MM.1S (cell line): ENCODE results near the gene WAS.
"Not testable (repeated sequence)": the region's sequence is repeated elsewhere in the genome, so short reads cannot be mapped to it uniquely, and the experiment has no call there.

ENCODE experiments used
- DNase-seq: peaks from one replicate; pipeline ENCODE4 v3.0.0-alpha.2; 2015
- H2AFZ ChIP-seq: fragments of 300-600 bp; sonication (generic); 2 replicates; pipeline ENCODE4 v1.6.0; 2016; ENCODE audit warnings: antibody characterized with exemption, low read length
- H3F3A ChIP-seq: fragments of 300-600 bp; sonication (generic); 2 replicates; pipeline ENCODE4 v1.6.1; 2016; ENCODE audit warnings: mild to moderate bottlenecking, antibody characterized with exemption, low read length, moderate library complexity, mixed read lengths; ENCODE audit not compliant: insufficient read depth
- H3K27ac ChIP-seq: fragments of 300-600 bp; sonication (generic); 2 replicates; pipeline ENCODE4 v1.5.1; 2016; ENCODE audit warnings: mild to moderate bottlenecking, low read length
- H3K27me3 ChIP-seq: fragments of 300-600 bp; sonication (generic); replicated peaks from 2 replicates; pipeline ENCODE4 v1.6.0; 2016; ENCODE audit warnings: low read length; ENCODE audit not compliant: insufficient read depth
- H3K36me3 ChIP-seq: fragments of 300-600 bp; sonication (generic); replicated peaks from 2 replicates; pipeline ENCODE4 v1.6.1; 2016; ENCODE audit warnings: mild to moderate bottlenecking, low read length, mixed read lengths; ENCODE audit not compliant: insufficient read depth
- H3K4me1 ChIP-seq: fragments of 300-600 bp; sonication (generic); 2 replicates; pipeline ENCODE4 v1.6.1; 2016; ENCODE audit warnings: low read length, mixed read lengths
- H3K4me2 ChIP-seq: fragments of 300-600 bp; sonication (generic); 2 replicates; pipeline ENCODE4 v1.6.0; 2016; ENCODE audit warnings: low read depth, low read length
- H3K4me3 ChIP-seq: fragments of 300-600 bp; sonication (generic); 2 replicates; pipeline ENCODE4 v1.5.1; 2016; ENCODE audit warnings: low read length, mixed read lengths
- H3K79me2 ChIP-seq: fragments of 300-600 bp; sonication (generic); 2 replicates; pipeline ENCODE4 v1.6.1; 2016; ENCODE audit warnings: mixed run types, low read length, mixed read lengths
- H3K9ac ChIP-seq: fragments of 300-600 bp; sonication (generic); 2 replicates; pipeline ENCODE4 v1.6.1; 2016; ENCODE audit warnings: low read length, mixed read lengths
- H3K9me2 ChIP-seq: fragments of 300-600 bp; sonication (generic); replicated peaks from 2 replicates; pipeline ENCODE4 v1.6.1; 2016; ENCODE audit warnings: mild to moderate bottlenecking, low read length, mixed read lengths; ENCODE audit not compliant: insufficient read depth
- H3K9me3 ChIP-seq: fragments of 300-600 bp; sonication (generic); replicated peaks from 2 replicates; pipeline ENCODE4 v1.6.1; 2016; ENCODE audit warnings: mild to moderate bottlenecking, low read length, mixed read lengths; ENCODE audit not compliant: insufficient read depth
- H4K20me1 ChIP-seq: fragments of 300-600 bp; sonication (generic); 2 replicates; pipeline ENCODE4 v1.6.1; 2016; ENCODE audit warnings: mild to moderate bottlenecking, low read length, moderate library complexity, mixed read lengths; ENCODE audit not compliant: insufficient read depth
- EZH2 ChIP-seq: fragments of 300-600 bp; sonication (generic); optimal IDR thresholded peaks from 2 replicates; pipeline ENCODE3; 2017; ENCODE audit warnings: low read depth, mild to moderate bottlenecking, antibody characterized with exemption, low read length, mixed read lengths
- EZH2phosphoT487 ChIP-seq: fragments of 300-600 bp; sonication (generic); IDR thresholded peaks from 2 replicates; pipeline ENCODE4 v1.6.1; 2018; ENCODE audit warnings: antibody characterized with exemption, low read length
- TF ChIP-seq, protein P1 (sequence below): fragments of 300-600 bp; sonication (generic); IDR thresholded peaks from 2 replicates; pipeline ENCODE4 v1.5.1; 2016; ENCODE audit warnings: antibody characterized with exemption, low read length, mixed read lengths

The WAS gene

DNA sequence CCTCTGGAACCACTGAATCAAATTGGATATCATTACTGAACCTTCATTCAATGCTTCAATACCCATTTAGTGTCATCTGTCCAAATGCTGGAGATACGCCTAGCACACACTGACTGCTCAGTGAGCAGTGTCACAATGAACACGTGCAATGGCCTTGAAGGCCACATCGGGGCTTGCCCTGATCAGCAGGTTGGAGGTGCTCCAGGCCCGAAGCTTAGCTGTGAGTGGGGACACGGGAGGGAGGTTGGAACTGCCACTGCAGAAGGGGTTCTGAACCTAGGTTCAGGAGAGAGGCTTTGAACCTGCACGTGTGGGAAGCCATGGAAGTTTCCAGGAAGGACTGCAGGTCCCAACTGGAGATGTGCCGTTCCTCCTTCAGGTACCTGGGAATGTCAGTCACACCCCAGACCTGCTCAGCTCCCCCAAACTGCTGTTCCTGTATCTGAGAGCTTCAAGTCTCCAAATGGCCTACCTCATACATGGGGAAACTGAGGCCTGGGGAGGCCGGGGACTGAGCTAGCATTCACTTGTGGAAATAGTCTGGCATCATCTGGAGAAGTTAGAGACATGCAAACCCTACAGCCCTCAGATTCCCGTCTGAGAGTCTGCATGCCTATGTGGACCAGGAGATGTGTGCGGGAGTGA lies 1.9 kb upstream of the WAS start:
- H3K9me3 ChIP-seq = no peaks in the 10 kb centered on the region
- TF ChIP-seq, protein P1, sequence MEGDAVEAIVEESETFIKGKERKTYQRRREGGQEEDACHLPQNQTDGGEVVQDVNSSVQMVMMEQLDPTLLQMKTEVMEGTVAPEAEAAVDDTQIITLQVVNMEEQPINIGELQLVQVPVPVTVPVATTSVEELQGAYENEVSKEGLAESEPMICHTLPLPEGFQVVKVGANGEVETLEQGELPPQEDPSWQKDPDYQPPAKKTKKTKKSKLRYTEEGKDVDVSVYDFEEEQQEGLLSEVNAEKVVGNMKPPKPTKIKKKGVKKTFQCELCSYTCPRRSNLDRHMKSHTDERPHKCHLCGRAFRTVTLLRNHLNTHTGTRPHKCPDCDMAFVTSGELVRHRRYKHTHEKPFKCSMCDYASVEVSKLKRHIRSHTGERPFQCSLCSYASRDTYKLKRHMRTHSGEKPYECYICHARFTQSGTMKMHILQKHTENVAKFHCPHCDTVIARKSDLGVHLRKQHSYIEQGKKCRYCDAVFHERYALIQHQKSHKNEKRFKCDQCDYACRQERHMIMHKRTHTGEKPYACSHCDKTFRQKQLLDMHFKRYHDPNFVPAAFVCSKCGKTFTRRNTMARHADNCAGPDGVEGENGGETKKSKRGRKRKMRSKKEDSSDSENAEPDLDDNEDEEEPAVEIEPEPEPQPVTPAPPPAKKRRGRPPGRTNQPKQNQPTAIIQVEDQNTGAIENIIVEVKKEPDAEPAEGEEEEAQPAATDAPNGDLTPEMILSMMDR = no peak
- TF ChIP-seq EZH2phosphoT487 (no peak), EZH2 (no peak)
- DNase-seq = no peak
- no peak overlapping the region for H3K9ac ChIP-seq
- H3K27ac ChIP-seq = no peak overlapping the region
- H3K79me2 ChIP-seq = peaks cover 26% of the 10 kb centered on the region
- H3K4me1 ChIP-seq = 0 out of 2 replicates have a peak, but pooled peaks cover 3% of the 10 kb centered on the region
- no peaks in the 10 kb centered on the region for H4K20me1 ChIP-seq
- H3K9me2 ChIP-seq = no peaks in the 10 kb centered on the region
- H3F3A ChIP-seq = no peaks in the 10 kb centered on the region
- H3K27me3 ChIP-seq = no peaks in the 10 kb centered on the region
- H3K36me3 ChIP-seq = no peaks in the 10 kb centered on the region
- no peak overlapping the region for H3K4me3 ChIP-seq
- H3K4me2 ChIP-seq = no peak overlapping the region
- no peak overlapping the region for H2AFZ ChIP-seq

DNA sequence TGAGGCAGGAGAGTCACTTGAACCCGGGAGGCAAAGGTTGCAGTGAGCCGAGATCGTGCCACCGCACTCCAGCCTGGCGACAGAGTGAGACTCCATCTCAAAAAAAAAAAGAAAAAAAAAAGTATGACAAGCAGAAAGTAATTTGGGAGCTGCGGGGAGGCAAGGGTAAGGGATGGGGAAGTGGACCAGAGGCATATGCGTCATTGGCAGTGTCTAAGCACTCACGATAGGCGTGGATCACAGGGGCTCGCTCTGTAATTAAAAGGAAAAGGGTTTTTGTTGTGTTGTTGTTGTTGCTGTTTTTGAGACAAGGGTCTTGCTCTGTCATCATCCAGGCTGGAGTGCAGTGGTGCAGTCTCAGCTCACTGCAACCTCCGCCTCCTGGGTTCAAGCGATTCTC lies 804 bp upstream of the WAS start:
- H3K36me3 ChIP-seq, H3F3A ChIP-seq, H3K9me2 ChIP-seq, H3K27me3 ChIP-seq, H3K4me3 ChIP-seq, H3K9me3 ChIP-seq, H3K27ac ChIP-seq, H2AFZ ChIP-seq, DNase-seq, H3K4me1 ChIP-seq, H3K9ac ChIP-seq, H4K20me1 ChIP-seq, H3K4me2 ChIP-seq: not testable (repeated sequence)
- peaks cover 26% of the 10 kb centered on the region for H3K79me2 ChIP-seq

DNA sequence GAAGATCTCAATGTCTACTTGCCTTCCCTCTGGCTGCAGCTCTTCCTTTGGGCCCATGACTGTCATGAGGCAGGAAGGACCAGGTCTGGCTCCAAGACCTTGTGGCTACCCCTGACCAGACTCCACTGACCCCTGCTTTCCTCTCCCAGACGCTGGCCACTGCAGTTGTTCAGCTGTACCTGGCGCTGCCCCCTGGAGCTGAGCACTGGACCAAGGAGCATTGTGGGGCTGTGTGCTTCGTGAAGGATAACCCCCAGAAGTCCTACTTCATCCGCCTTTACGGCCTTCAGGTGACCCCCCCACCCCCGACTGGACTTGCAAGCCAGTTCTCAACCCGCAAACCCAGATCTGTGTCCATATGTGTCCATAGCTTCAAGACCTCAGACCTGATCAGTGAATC lies 535 bp downstream of the WAS start:
- no peaks in the 10 kb centered on the region for H3K27me3 ChIP-seq
- no peaks in the 10 kb centered on the region for H3F3A ChIP-seq
- peak overlapping the region; percentile 70 for H3K9ac ChIP-seq
- H3K36me3 ChIP-seq = no peaks in the 10 kb centered on the region
- DNase-seq = no peak
- peaks cover 26% of the 10 kb centered on the region for H3K79me2 ChIP-seq
- H3K9me3 ChIP-seq = no peaks in the 10 kb centered on the region
- H4K20me1 ChIP-seq = no peaks in the 10 kb centered on the region
- TF ChIP-seq, protein P1 = no peak
- TF ChIP-seq EZH2 = no peak
- TF ChIP-seq EZH2phosphoT487 = no peak
- H2AFZ ChIP-seq = peak overlapping the region; percentile 33; the same call in 1 of the 2 replicates
- H3K4me1 ChIP-seq = 0 out of 2 replicates have a peak, but pooled peaks cover 3% of the 10 kb centered on the region
- H3K4me3 ChIP-seq = peak overlapping the region; percentile 77
- H3K4me2 ChIP-seq = peak overlapping the region; percentile 85
- peak overlapping the region; percentile 31; the same call in 1 of the 2 replicates for H3K27ac ChIP-seq
- no peaks in the 10 kb centered on the region for H3K9me2 ChIP-seq

DNA sequence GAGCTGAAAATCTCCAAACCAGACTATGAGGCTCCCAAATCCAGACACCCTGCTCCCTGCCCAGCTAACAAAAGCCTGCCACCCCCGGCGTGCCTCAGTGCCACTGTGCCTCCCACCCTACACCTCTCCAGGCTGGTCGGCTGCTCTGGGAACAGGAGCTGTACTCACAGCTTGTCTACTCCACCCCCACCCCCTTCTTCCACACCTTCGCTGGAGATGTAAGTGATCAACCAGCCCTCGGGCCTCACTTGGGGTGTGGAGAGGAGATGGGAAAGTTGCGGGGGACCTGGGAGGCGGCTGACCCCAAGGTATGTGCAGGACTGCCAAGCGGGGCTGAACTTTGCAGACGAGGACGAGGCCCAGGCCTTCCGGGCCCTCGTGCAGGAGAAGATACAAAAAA lies 1.8 kb downstream of the WAS start:
- H2AFZ ChIP-seq = no peak overlapping the region
- no peak overlapping the region for H3K4me2 ChIP-seq
- DNase-seq = no peak
- H3K79me2 ChIP-seq = peaks cover 26% of the 10 kb centered on the region
- H3K9me2 ChIP-seq = no peaks in the 10 kb centered on the region
- no peaks in the 10 kb centered on the region for H4K20me1 ChIP-seq
- no peaks in the 10 kb centered on the region for H3F3A ChIP-seq
- H3K9ac ChIP-seq = no peak overlapping the region
- no peak overlapping the region for H3K4me3 ChIP-seq
- H3K27ac ChIP-seq = no peak overlapping the region
- 0 out of 2 replicates have a peak, but pooled peaks cover 3% of the 10 kb centered on the region for H3K4me1 ChIP-seq
- no peaks in the 10 kb centered on the region for H3K9me3 ChIP-seq
- no peaks in the 10 kb centered on the region for H3K36me3 ChIP-seq
- TF ChIP-seq, protein P1 = no peak
- no peak for TF ChIP-seq EZH2
- no peaks in the 10 kb centered on the region for H3K27me3 ChIP-seq
